ENCODE measurements around the gene RUNX2. TPM values are rescaled to one million over a fixed set of nuclear protein-coding genes. Genes with fewer than 3 reads are reported as not detected.

The RUNX2 gene
- polyA plus RNA-seq, 1 donor = 2.6 TPM

GRCh38 chr6:45610374-45610773 is 282.2 kb downstream of the RUNX2 start:
- Histone ChIP-seq H3K27ac (ENCODE audit: low read length) (no peak overlapping the region), H3K4me3 (ENCODE audit: low read length) (no peak overlapping the region), H3K27me3 (ENCODE audit: control insufficient read depth, insufficient read depth, low read length) (no peaks in the 10 kb centered on the region), H3K4me1 (ENCODE audit: control insufficient read depth, insufficient read depth, low read length) (peaks cover 7% of the 10 kb centered on the region), H3K9me3 (ENCODE audit: control insufficient read depth, low read depth, low read length) (no peaks in the 10 kb centered on the region), H3K36me3 (ENCODE audit: control insufficient read depth, insufficient read depth, low read length) (no peaks in the 10 kb centered on the region)
- 83% methylated on average over 1 of the region's 1 CpG for WGBS (ENCODE audit: insufficient coverage, low lambda C conversion rate)
- DNase-seq = no peak

GRCh38 chr6:45610832-45611231 is 282.7 kb downstream of the RUNX2 start:
- Histone ChIP-seq H3K27me3 (ENCODE audit: control insufficient read depth, insufficient read depth, low read length) (no peaks in the 10 kb centered on the region), H3K36me3 (ENCODE audit: control insufficient read depth, insufficient read depth, low read length) (no peaks in the 10 kb centered on the region), H3K4me1 (ENCODE audit: control insufficient read depth, insufficient read depth, low read length) (peaks cover 7% of the 10 kb centered on the region), H3K4me3 (ENCODE audit: low read length) (no peak overlapping the region), H3K27ac (ENCODE audit: low read length) (peak overlapping the region; percentile 63), H3K9me3 (ENCODE audit: control insufficient read depth, low read depth, low read length) (no peaks in the 10 kb centered on the region)
- 40% methylated on average over 1 of the region's 2 CpGs for WGBS (ENCODE audit: insufficient coverage, low lambda C conversion rate)
- no peak for DNase-seq

GRCh38 chr6:45611491-45611890 is 283.4 kb downstream of the RUNX2 start:
- no peaks in the 10 kb centered on the region for H3K36me3 ChIP-seq (ENCODE audit: control insufficient read depth, insufficient read depth, low read length)
- peaks cover 7% of the 10 kb centered on the region for H3K4me1 ChIP-seq (ENCODE audit: control insufficient read depth, insufficient read depth, low read length)
- no peaks in the 10 kb centered on the region for H3K27me3 ChIP-seq (ENCODE audit: control insufficient read depth, insufficient read depth, low read length)
- DNase-seq = peak; percentile 39 to 72
- peak overlapping the region; percentile 63 for H3K27ac ChIP-seq (ENCODE audit: low read length)
- H3K9me3 ChIP-seq (ENCODE audit: control insufficient read depth, low read depth, low read length) = no peaks in the 10 kb centered on the region
- H3K4me3 ChIP-seq (ENCODE audit: low read length) = no peak overlapping the region
- WGBS (ENCODE audit: insufficient coverage, low lambda C conversion rate) = no CpG with 5 or more reads among the region's 2 CpGs

- no CpG with 5 or more reads among the region's 9 CpGs for WGBS (ENCODE audit: insufficient coverage, low lambda C conversion rate)
- peaks cover 7% of the 10 kb centered on the region for H3K4me1 ChIP-seq (ENCODE audit: control insufficient read depth, insufficient read depth, low read length)
- no peak overlapping the region for H3K4me3 ChIP-seq (ENCODE audit: low read length)
- H3K27me3 ChIP-seq (ENCODE audit: control insufficient read depth, insufficient read depth, low read length) = no peaks in the 10 kb centered on the region
- no peaks in the 10 kb centered on the region for H3K36me3 ChIP-seq (ENCODE audit: control insufficient read depth, insufficient read depth, low read length)
- H3K9me3 ChIP-seq (ENCODE audit: control insufficient read depth, low read depth, low read length) = no peaks in the 10 kb centered on the region
- H3K27ac ChIP-seq (ENCODE audit: low read length) = no peak overlapping the region
- DNase-seq = peak in 1 of 2 donors; percentile 31
Measured at GRCh38 chr6:45613656-45614055, 285.5 kb downstream of the RUNX2 start.

- WGBS (ENCODE audit: insufficient coverage, low lambda C conversion rate) = no CpG with 5 or more reads among the region's 4 CpGs
- H3K27ac ChIP-seq (ENCODE audit: low read length) = no peak overlapping the region
- no peaks in the 10 kb centered on the region for H3K36me3 ChIP-seq (ENCODE audit: control insufficient read depth, insufficient read depth, low read length)
- no peaks in the 10 kb centered on the region for H3K27me3 ChIP-seq (ENCODE audit: control insufficient read depth, insufficient read depth, low read length)
- peaks cover 7% of the 10 kb centered on the region for H3K4me1 ChIP-seq (ENCODE audit: control insufficient read depth, insufficient read depth, low read length)
- no peak overlapping the region for H3K4me3 ChIP-seq (ENCODE audit: low read length)
- no peak for DNase-seq
- no peaks in the 10 kb centered on the region for H3K9me3 ChIP-seq (ENCODE audit: control insufficient read depth, low read depth, low read length)
Measured at GRCh38 chr6:45614488-45615285, 286.6 kb downstream of the RUNX2 start.

- Histone ChIP-seq H3K36me3 (ENCODE audit: control insufficient read depth, insufficient read depth, low read length) (no peaks in the 10 kb centered on the region), H3K4me3 (ENCODE audit: low read length) (no peak overlapping the region), H3K27me3 (ENCODE audit: control insufficient read depth, insufficient read depth, low read length) (no peaks in the 10 kb centered on the region), H3K27ac (ENCODE audit: low read length) (no peak overlapping the region), H3K4me1 (ENCODE audit: control insufficient read depth, insufficient read depth, low read length) (peaks cover 4% of the 10 kb centered on the region), H3K9me3 (ENCODE audit: control insufficient read depth, low read depth, low read length) (no peaks in the 10 kb centered on the region)
- no CpG with 5 or more reads among the region's 1 CpG for WGBS (ENCODE audit: insufficient coverage, low lambda C conversion rate)
- no peak for DNase-seq
Measured at GRCh38 chr6:45616209-45616608, 288.1 kb downstream of the RUNX2 start.

- 100% methylated on average over 1 of the region's 3 CpGs for WGBS (ENCODE audit: insufficient coverage, low lambda C conversion rate)
- no peak for DNase-seq
- H3K27ac ChIP-seq (ENCODE audit: low read length) = no peak overlapping the region
- no peaks in the 10 kb centered on the region for H3K9me3 ChIP-seq (ENCODE audit: control insufficient read depth, low read depth, low read length)
- no peaks in the 10 kb centered on the region for H3K4me1 ChIP-seq (ENCODE audit: control insufficient read depth, insufficient read depth, low read length)
- H3K27me3 ChIP-seq (ENCODE audit: control insufficient read depth, insufficient read depth, low read length) = no peaks in the 10 kb centered on the region
- no peaks in the 10 kb centered on the region for H3K36me3 ChIP-seq (ENCODE audit: control insufficient read depth, insufficient read depth, low read length)
- no peak overlapping the region for H3K4me3 ChIP-seq (ENCODE audit: low read length)
Measured at GRCh38 chr6:45617441-45617840, 289.3 kb downstream of the RUNX2 start.

GRCh38 chr6:45618259-45618658 is 290.1 kb downstream of the RUNX2 start:
- Histone ChIP-seq H3K27ac (ENCODE audit: low read length) (no peak overlapping the region), H3K4me1 (ENCODE audit: control insufficient read depth, insufficient read depth, low read length) (no peaks in the 10 kb centered on the region), H3K27me3 (ENCODE audit: control insufficient read depth, insufficient read depth, low read length) (no peaks in the 10 kb centered on the region), H3K4me3 (ENCODE audit: low read length) (no peak overlapping the region), H3K36me3 (ENCODE audit: control insufficient read depth, insufficient read depth, low read length) (no peaks in the 10 kb centered on the region), H3K9me3 (ENCODE audit: control insufficient read depth, low read depth, low read length) (no peaks in the 10 kb centered on the region)
- DNase-seq = no peak
- 100% methylated on average over 1 of the region's 2 CpGs for WGBS (ENCODE audit: insufficient coverage, low lambda C conversion rate)

- 100% methylated on average over 1 of the region's 11 CpGs for WGBS (ENCODE audit: insufficient coverage, low lambda C conversion rate)
- DNase-seq = no peak
- Histone ChIP-seq H3K27ac (ENCODE audit: low read length) (no peak overlapping the region), H3K27me3 (ENCODE audit: control insufficient read depth, insufficient read depth, low read length) (no peaks in the 10 kb centered on the region), H3K36me3 (ENCODE audit: control insufficient read depth, insufficient read depth, low read length) (no peaks in the 10 kb centered on the region), H3K9me3 (ENCODE audit: control insufficient read depth, low read depth, low read length) (no peaks in the 10 kb centered on the region), H3K4me3 (ENCODE audit: low read length) (no peak overlapping the region), H3K4me1 (ENCODE audit: control insufficient read depth, insufficient read depth, low read length) (no peaks in the 10 kb centered on the region)
Measured at GRCh38 chr6:45619211-45619760, 291.2 kb downstream of the RUNX2 start.

- H3K27ac ChIP-seq (ENCODE audit: low read length) = no peak overlapping the region
- H3K9me3 ChIP-seq (ENCODE audit: control insufficient read depth, low read depth, low read length) = no peaks in the 10 kb centered on the region
- no peaks in the 10 kb centered on the region for H3K4me1 ChIP-seq (ENCODE audit: control insufficient read depth, insufficient read depth, low read length)
- H3K4me3 ChIP-seq (ENCODE audit: low read length) = no peak overlapping the region
- no peak for DNase-seq
- H3K27me3 ChIP-seq (ENCODE audit: control insufficient read depth, insufficient read depth, low read length) = no peaks in the 10 kb centered on the region
- no peaks in the 10 kb centered on the region for H3K36me3 ChIP-seq (ENCODE audit: control insufficient read depth, insufficient read depth, low read length)
- WGBS (ENCODE audit: insufficient coverage, low lambda C conversion rate) = no CpG with 5 or more reads among the region's 3 CpGs
Measured at GRCh38 chr6:45619994-45620471, 291.9 kb downstream of the RUNX2 start.

All from large intestine (tissue), 3 donors.